Measurements from ENCODE around the gene ABCC5.
"Not testable (repeated sequence)": the region's sequence is repeated elsewhere in the genome, so short reads cannot be mapped to it uniquely, and the experiment has no call there.

Gene ABCC5

DNA sequence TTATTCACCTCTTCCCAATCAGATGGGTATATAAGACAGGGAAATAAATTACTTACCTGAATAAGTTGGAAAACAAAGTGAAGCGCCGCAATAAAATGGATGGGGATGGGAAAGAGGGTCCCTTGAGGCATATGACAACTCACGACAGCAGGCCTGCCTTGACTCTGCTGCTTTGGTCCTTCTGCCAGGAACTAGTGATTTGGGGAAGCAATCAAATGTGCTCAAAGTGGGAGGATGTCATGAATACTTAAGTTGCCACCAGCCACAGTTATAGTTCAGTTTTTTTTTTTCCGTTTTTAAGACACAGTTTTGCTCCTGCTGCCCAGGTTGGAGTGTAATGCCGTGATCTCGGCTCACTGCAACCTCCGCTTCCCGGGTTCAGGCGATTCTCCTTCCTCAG lies 137.6 kb downstream of the ABCC5 start:
- Mint-ChIP-seq H3K27ac (no peak overlapping the region), H3K9me3 (no peaks in the 10 kb centered on the region), H3K4me1 (peaks cover 29% of the 10 kb centered on the region), H3K36me3 (peaks cover 74% of the 10 kb centered on the region), H3K4me3 (no peak overlapping the region)
- DNase-seq (ENCODE audit: low spot score in 2 of 2), result no peak
- no peak for ATAC-seq

DNA sequence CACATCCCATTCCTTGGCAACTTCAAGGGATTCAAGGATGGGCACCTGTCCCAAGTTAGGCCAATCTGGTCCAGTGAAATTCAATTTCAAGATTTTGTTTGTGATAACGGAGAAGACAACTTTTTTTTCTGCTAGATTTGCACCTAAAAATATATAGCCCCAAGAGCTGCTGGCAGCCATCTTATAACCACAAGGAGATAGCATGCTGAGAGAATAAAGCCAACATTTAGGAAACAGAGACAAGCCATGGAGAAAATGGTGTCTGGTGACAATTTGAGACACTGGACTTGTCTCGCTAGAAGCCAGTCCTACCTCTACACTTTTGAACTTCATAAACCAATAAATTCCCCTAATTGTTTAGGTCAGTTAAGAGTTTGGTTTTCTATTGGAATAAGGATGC lies 138.4 kb downstream of the ABCC5 start:
- peaks cover 72% of the 10 kb centered on the region for H3K36me3 Mint-ChIP-seq
- DNase-seq (ENCODE audit: low spot score in 2 of 2) (no peak), ATAC-seq (no peak)
- no peak overlapping the region for H3K27ac Mint-ChIP-seq
- H3K4me3 Mint-ChIP-seq, result no peak overlapping the region
- peaks cover 29% of the 10 kb centered on the region for H3K4me1 Mint-ChIP-seq
- H3K9me3 Mint-ChIP-seq, result no peaks in the 10 kb centered on the region

DNA sequence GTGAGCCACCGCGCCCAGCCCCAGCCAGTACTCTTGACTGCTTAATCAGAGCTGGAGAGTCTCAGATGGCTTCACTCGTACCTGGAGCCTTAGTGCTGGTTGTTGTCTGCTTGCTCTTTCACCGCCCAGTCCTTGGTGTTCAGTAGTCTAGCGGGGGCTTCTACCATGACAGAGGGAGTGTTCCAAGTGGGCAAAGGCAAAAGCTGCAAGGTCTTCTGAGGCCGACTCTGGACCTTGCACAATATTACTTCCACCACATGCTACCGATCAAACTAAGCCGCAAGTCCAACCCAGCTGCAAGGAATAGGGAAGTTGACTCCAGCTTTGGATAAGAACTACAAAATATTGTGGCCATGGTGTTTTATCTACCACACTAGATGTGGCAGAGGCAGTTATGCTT lies 139.6 kb downstream of the ABCC5 start:
- ATAC-seq (no peak), DNase-seq (ENCODE audit: low spot score in 2 of 2) (no peak)
- Mint-ChIP-seq H3K4me1 (peaks cover 19% of the 10 kb centered on the region), H3K4me3 (no peak overlapping the region), H3K36me3 (peaks cover 75% of the 10 kb centered on the region), H3K9me3 (no peaks in the 10 kb centered on the region), H3K27ac (no peak overlapping the region)

DNA sequence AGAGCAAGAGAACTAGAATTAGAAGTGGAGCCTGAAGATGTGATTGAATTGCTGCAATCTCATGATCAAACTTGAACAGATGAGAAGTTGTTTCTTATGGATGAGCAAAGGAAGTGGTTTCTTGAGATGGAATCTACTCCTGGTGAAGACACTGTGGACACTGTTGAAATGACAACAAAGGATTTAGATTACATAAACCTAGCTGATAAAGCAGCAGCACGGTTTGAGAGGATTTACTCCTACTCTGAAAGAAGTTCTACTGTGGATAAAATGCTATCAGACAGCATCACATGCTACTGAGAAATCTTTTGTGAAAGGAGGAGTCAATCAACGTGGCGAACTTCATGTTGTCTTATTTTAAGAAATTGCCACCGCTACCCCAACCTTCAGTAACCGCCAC lies 140.5 kb downstream of the ABCC5 start:
- not testable (repeated sequence) for DNase-seq (ENCODE audit: low spot score in 2 of 2); H3K27ac Mint-ChIP-seq; H3K4me3 Mint-ChIP-seq; ATAC-seq; H3K9me3 Mint-ChIP-seq
- H3K4me1 Mint-ChIP-seq, result peaks cover 17% of the 10 kb centered on the region
- H3K36me3 Mint-ChIP-seq, result peaks cover 75% of the 10 kb centered on the region

DNA sequence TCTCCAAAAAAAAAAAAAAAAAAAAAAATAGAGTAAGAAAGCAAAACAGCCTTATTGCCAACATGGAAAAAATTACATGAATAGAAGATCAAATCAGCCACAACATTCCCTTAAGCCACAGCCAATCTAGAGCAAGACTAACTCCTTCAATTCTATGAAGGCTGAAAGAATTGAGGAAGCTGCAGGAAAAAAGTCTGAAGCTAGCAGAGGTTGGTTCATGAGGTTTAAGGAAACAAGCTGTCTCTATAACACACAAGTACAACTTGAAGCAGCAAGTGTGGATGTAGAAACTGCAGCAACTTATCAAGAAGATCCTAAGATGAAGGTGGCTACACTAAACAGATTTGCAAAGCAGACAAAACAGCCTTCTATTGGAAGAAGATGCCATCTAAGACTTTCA lies 142.3 kb downstream of the ABCC5 start:
- ATAC-seq, result no peak
- Mint-ChIP-seq H3K27ac (no peak overlapping the region), H3K4me1 (peaks cover 23% of the 10 kb centered on the region), H3K9me3 (no peaks in the 10 kb centered on the region), H3K36me3 (peaks cover 61% of the 10 kb centered on the region), H3K4me3 (no peak overlapping the region)
- DNase-seq (ENCODE audit: low spot score in 2 of 2), result no peak

DNA sequence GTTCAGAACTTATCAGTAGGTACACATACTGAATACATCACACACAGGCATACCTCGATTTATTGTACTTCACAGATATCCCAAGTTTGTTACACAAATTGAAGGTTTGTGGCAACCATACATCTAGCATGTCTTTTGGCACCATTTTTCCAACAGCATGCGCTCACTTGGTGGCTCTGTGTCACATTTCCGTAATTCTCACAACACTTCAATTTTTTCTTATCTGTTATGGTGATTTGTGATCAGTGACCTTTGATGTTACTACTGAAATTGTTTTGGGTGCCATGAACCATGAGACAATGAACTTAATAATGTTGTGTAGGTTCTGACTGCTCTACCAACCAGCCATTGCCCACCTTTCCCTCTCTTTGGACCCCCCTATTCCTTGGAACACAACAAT lies 143.8 kb downstream of the ABCC5 start:
- Mint-ChIP-seq H3K9me3 (no peaks in the 10 kb centered on the region), H3K4me3 (no peak overlapping the region), H3K4me1 (peaks cover 26% of the 10 kb centered on the region), H3K27ac (no peak overlapping the region), H3K36me3 (peaks cover 49% of the 10 kb centered on the region)
- ATAC-seq, result no peak
- no peak for DNase-seq (ENCODE audit: low spot score in 2 of 2)

DNA sequence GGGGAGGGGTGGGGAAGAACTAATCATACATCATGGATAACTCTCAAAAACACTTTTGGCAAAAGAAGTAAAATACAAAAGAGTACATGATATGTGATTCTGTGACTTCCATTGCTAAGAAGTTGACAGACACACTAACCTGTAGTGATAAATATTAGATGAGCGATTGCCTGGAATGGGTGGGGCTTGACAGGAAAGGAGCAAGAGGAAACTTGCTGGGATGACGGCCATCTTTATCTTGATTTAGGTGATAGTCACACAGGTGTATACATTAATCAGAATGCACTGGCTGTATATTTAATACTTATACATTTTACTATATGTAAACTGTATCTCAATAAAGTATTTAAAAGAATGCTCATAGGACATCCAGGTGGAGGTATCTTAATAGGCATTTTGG lies 146.1 kb downstream of the ABCC5 start:
- no peaks in the 10 kb centered on the region for H3K9me3 Mint-ChIP-seq
- no peak overlapping the region for H3K4me3 Mint-ChIP-seq
- H3K4me1 Mint-ChIP-seq, result peaks cover 22% of the 10 kb centered on the region
- H3K27ac Mint-ChIP-seq, result no peak overlapping the region
- ATAC-seq (no peak), DNase-seq (ENCODE audit: low spot score in 2 of 2) (no peak)
- H3K36me3 Mint-ChIP-seq, result peaks cover 53% of the 10 kb centered on the region

DNA sequence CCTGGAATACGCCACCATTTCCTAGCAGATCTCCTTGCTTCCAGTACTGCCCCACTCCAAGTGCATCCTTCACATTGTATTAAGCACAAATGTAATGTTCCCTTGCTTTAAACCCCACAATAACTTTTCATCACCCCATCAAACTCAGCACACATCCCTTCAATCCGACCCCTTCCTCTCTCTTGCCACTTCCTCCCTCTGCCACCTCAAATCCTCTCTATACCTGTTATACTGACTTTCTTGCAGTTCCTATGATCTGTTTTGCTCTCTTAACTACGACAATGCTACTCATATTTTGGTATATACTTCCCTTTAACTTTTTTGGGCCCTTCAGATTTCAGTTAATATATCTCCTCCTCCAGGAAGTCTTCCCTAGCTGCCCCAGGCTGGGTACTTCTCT lies 147.1 kb downstream of the ABCC5 start:
- no peak overlapping the region for H3K4me3 Mint-ChIP-seq
- H3K27ac Mint-ChIP-seq, result no peak overlapping the region
- peaks cover 53% of the 10 kb centered on the region for H3K36me3 Mint-ChIP-seq
- H3K4me1 Mint-ChIP-seq, result peaks cover 20% of the 10 kb centered on the region
- ATAC-seq, result no peak
- H3K9me3 Mint-ChIP-seq, result no peaks in the 10 kb centered on the region
- no peak for DNase-seq (ENCODE audit: low spot score in 2 of 2)

All from stimulated activated effector memory CD8-positive, alpha-beta T cell treated with anti-CD3 and anti-CD28 coated beads, Interleukin-12 subunit alpha, Interleukin-12 subunit beta, amount 100 ng/mL, for 72 hours (primary cell).